Gastrocnemius medialis (tissue), 4 donors: ENCODE measurements around the gene DNAJC17. TPM values are rescaled to one million over a fixed set of nuclear protein-coding genes. Genes with fewer than 3 reads are reported as not detected.

ENCODE experiments used
- ATAC-seq, 2 donors: fragments of 150-250 bp; one replicate each; pipeline ENCODE4 v1.9.1; 2016
- DNase-seq, 2 donors: peaks; one replicate each; pipeline ENCODE4 v3.0.0-alpha.2; 2019
- H3K27ac ChIP-seq, 4 donors: fragments of 200-600 bp; sonication (generic); 1 replicate in 1 of 4; 2 replicates in 3 of 4; pipeline ENCODE4 v1.5.1; 2016 to 2018; ENCODE audit warnings: mild to moderate bottlenecking in 2 of 4, moderate library complexity in 1 of 4
- H3K27me3 ChIP-seq, 3 donors: fragments of 200-600 bp; sonication (generic) in 2 of 3; 1 replicate in 1 of 3; 2 replicates in 2 of 3; pipeline versions ENCODE4 v1.5.1 to v1.6.0; 2016 to 2019; ENCODE audit warnings: mild to moderate bottlenecking in 1 of 3, moderate library complexity in 1 of 3
- H3K36me3 ChIP-seq, 2 donors: fragments of 200-600 bp; sonication (generic) in 1 of 2; one replicate each; pipeline ENCODE4 v1.5.1; 2017 to 2018
- H3K4me1 ChIP-seq, 2 donors: fragments of 200-600 bp; sonication (generic) in 1 of 2; one replicate each; pipeline ENCODE4 v1.5.1; 2016 to 2017; ENCODE audit warnings: mild to moderate bottlenecking in 2 of 2
- H3K4me3 ChIP-seq, 4 donors: fragments of 200-600 bp; sonication (generic) in 3 of 4; 1 replicate in 1 of 4; 2 replicates in 3 of 4; pipeline ENCODE4 v1.5.1; 2016 to 2019; ENCODE audit warnings: mild to moderate bottlenecking in 2 of 4
- H3K9me3 ChIP-seq, 3 donors: fragments of 200-600 bp; sonication (generic) in 2 of 3; 1 replicate in 1 of 3; 2 replicates in 2 of 3; pipeline ENCODE4 v1.5.1; 2016 to 2019
- POLR2A ChIP-seq, 2 donors: fragments of 450-650 bp; IDR thresholded peaks; one replicate each; pipeline ENCODE4 v1.6.1; 2017; ENCODE audit warnings: antibody characterized with exemption in 2 of 2, mild to moderate bottlenecking in 2 of 2, moderate library complexity in 2 of 2
- in situ Hi-C, 4 donors: fragments of 200-750 bp; cut with MboI; loops; one replicate each; pipeline versions ENCODE4 v1.15.0 to v1.8.0; 2017; ENCODE audit warnings: low sequenced_read_pairs in 4 of 4
- intact Hi-C: fragments of 100-400 bp; cut with DNase I; formaldehyde crosslinking; loops from one replicate; pipeline ENCODE4 v1.15.1; 2023; ENCODE audit warnings: low total_unique reads
- total RNA-seq, 4 donors: library from RNA; depleted of rRNA; stranded (reverse); fragments of >200 nt; gene quantifications; one replicate each; pipeline versions ENCODE4 v1.1.0 to v1.2.3, GENCODE V29; 2016
- TF ChIP-seq, protein P1 (sequence below), 5 experiments: fragments of 450-650 bp in 3 of 5; fragments of 200-600 bp in 2 of 5; sonication (generic) in 2 of 5; IDR thresholded peaks in 4 of 5; conservative IDR thresholded peaks in 1 of 5; 1 replicate in 4 of 5; 2 replicates in 1 of 5; pipeline ENCODE4 v1.5.1; 2016 to 2019; ENCODE audit warnings: antibody characterized with exemption in 5 of 5, mild to moderate bottlenecking in 3 of 5, moderate library complexity in 3 of 5

Gene DNAJC17
- total RNA-seq, 4 donors from 2014 or later, result 5.3 to 25.0 (median 11.4) TPM

DNA sequence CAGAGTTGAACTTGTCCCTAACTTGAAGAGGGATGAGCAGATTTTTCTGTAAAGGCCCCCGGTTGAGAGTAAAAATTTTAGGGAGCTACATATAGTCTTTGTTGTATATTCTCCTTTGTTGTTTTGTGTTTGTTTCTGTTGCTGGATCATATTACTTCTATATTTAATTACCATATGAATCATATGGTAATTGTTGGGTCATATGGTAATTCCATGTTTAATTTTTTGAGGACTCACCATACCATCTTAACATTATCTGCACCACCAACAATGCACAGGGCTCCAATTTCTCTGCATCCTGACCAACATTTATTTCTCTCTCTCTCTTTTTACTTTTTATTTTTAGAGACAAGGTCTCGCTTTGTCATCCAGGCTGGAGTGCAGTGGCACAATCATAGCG is 7.8 kb downstream of the DNAJC17 start:
- in situ Hi-C loops (loop anchor here in 1 of 4 donors (25.0 kb wide), 1 partner anchor 112 kb away; the partner anchor contains the start of gene RAD51), intact Hi-C loops (no loop called here)
- H3K4me1 ChIP-seq, result peaks cover 23 to 27% of the 10 kb centered on the region in 2 donors
- DNase-seq (no peak), ATAC-seq (no peak)
- H3K27me3 ChIP-seq, result no peaks in the 10 kb centered on the region
- no peaks in the 10 kb centered on the region for H3K9me3 ChIP-seq
- peak overlapping the region in 3 of 4 donors; percentile 6 to 64 (median 56) for H3K27ac ChIP-seq
- no peak overlapping the region for H3K4me3 ChIP-seq
- no peaks in the 10 kb centered on the region for H3K36me3 ChIP-seq
- TF ChIP-seq, protein P1, sequence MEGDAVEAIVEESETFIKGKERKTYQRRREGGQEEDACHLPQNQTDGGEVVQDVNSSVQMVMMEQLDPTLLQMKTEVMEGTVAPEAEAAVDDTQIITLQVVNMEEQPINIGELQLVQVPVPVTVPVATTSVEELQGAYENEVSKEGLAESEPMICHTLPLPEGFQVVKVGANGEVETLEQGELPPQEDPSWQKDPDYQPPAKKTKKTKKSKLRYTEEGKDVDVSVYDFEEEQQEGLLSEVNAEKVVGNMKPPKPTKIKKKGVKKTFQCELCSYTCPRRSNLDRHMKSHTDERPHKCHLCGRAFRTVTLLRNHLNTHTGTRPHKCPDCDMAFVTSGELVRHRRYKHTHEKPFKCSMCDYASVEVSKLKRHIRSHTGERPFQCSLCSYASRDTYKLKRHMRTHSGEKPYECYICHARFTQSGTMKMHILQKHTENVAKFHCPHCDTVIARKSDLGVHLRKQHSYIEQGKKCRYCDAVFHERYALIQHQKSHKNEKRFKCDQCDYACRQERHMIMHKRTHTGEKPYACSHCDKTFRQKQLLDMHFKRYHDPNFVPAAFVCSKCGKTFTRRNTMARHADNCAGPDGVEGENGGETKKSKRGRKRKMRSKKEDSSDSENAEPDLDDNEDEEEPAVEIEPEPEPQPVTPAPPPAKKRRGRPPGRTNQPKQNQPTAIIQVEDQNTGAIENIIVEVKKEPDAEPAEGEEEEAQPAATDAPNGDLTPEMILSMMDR (IDR thresholded peaks at IDR 0.05 in 4 of 5, conservative IDR thresholded peaks at IDR 0.05 in 1 of 5), result no peak
- TF ChIP-seq POLR2A (IDR thresholded peaks at IDR 0.05), result no peak

DNA sequence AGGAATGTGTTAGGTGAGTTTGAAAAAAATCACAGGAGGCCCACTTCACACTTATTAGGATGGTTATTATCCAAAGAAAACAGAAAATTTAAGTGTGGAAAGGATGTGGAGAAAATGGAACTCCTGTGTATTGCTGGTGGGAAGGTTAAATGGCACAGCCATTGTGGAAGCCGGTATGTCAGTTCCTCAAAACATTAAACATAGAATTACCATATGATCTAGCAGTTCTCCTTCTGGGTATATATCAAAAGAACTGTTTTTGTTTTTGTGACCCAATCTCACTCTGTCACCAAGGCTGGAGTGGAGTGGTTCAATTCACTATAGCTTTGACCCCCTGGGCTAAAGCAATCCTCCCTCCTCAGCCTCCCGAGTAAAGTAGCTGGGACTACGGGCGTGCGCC is 10.8 kb downstream of the DNAJC17 start:
- Histone ChIP-seq H3K27ac (peak overlapping the region in 2 of 4 donors; percentile 26 to 44), H3K9me3 (no peaks in the 10 kb centered on the region), H3K4me1 (peaks cover 4 to 23% of the 10 kb centered on the region in 2 donors), H3K27me3 (no peaks in the 10 kb centered on the region), H3K36me3 (no peaks in the 10 kb centered on the region), H3K4me3 (no peak overlapping the region)
- intact Hi-C loops (no loop called here), in situ Hi-C loops (loop anchor here in 1 of 4 donors (25.0 kb wide), 1 partner anchor 109 kb away; the partner anchor contains the start of gene RAD51)
- TF ChIP-seq POLR2A (IDR thresholded peaks at IDR 0.05), result no peak
- TF ChIP-seq, protein P1 (IDR thresholded peaks at IDR 0.05 in 4 of 5, conservative IDR thresholded peaks at IDR 0.05 in 1 of 5), result no peak
- ATAC-seq, result no peak
- DNase-seq, result no peak

DNA sequence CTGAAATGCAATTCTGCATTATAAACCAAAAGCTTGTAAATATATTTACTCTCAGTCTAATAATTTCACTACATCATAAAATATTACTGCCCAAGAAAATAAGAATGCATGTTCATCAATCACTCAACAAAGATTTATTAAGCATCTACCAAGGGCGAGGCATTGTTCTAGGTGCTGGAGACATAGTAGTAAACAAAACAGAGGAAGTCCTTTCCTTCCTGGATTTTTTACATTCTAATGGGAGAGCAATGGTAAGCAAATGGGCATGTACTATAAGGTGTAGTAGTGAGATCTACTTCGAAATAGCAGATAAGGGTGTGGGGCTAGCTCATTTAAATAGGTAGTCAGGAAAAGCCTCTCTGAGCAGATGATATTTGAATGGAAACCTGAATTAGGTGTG is 11.2 kb downstream of the DNAJC17 start:
- in situ Hi-C loops (loop anchor here in 1 of 4 donors (25.0 kb wide), 1 partner anchor 109 kb away; the partner anchor contains the start of gene RAD51), intact Hi-C loops (no loop called here)
- ATAC-seq (no peak), DNase-seq (no peak)
- Histone ChIP-seq H3K4me1 (peaks cover 4 to 23% of the 10 kb centered on the region in 2 donors), H3K4me3 (no peak overlapping the region), H3K27ac (peak overlapping the region in 2 of 4 donors; percentile 26 to 44), H3K9me3 (no peaks in the 10 kb centered on the region), H3K36me3 (no peaks in the 10 kb centered on the region), H3K27me3 (no peaks in the 10 kb centered on the region)
- no peak for TF ChIP-seq POLR2A (IDR thresholded peaks at IDR 0.05)
- TF ChIP-seq, protein P1 (IDR thresholded peaks at IDR 0.05 in 4 of 5, conservative IDR thresholded peaks at IDR 0.05 in 1 of 5), result no peak

DNA sequence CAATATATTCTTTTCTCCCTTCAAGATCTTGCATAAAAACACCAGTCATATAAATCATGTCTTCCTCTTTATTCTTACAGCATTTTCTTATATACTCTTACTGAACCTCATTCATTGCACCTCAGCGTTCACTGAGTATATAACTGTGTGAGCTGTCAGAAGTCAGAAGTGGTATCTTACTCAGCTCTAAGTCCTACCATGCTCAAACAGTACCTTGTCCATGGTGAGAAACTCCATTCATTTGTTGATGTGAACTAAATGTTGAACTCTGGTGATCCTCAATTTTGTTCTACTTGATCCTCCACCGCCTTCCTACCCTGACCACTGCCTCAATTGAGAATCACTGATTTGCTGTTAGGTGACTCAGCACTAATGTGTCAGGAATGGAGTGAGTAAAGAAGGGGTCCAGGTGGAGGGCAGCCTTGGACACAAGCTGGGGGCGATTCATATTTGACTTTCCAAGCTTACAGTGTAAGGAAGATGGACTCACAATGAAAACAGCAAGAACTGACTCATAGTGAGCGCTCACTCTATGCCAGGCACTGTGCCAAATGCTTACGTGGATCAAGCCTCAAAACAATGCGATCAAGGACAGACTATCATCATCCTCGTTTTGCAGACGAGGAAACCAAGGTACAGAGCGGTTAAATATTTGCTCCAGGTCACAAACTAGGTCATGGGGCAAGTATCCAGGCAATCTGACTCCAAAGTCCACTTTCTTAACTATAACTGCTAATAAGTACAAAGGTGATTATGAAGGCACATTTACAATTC is 13.9 kb downstream of the DNAJC17 start:
- Histone ChIP-seq H3K27ac (peak overlapping the region in 1 of 4 donors; percentile 13), H3K9me3 (no peaks in the 10 kb centered on the region), H3K36me3 (no peaks in the 10 kb centered on the region), H3K4me3 (no peak overlapping the region), H3K27me3 (no peaks in the 10 kb centered on the region), H3K4me1 (peaks cover 10 to 24% of the 10 kb centered on the region in 2 donors)
- TF ChIP-seq POLR2A (IDR thresholded peaks at IDR 0.05), result no peak
- TF ChIP-seq, protein P1 (IDR thresholded peaks at IDR 0.05 in 4 of 5, conservative IDR thresholded peaks at IDR 0.05 in 1 of 5), result no peak
- intact Hi-C loops, result no loop called here
- ATAC-seq, result peak; percentile 18 to 47
- in situ Hi-C loops, result loop anchor here in 1 of 4 donors (25.0 kb wide), 1 partner anchor 106 kb away; the partner anchor contains the start of gene RAD51
- no peak for DNase-seq
